HG02642 (cell line): ENCODE measurements around the gene ENPP1.
A peak's percentile ranks its signal among the peaks of the same experiment; 100 is the strongest.

Experiments
- ATAC-seq: cut with Tn5 transposase; IDR thresholded peaks from one replicate; pipeline ENCODE4 v1.9.1; 2021; ENCODE audit warnings: mild to moderate bottlenecking; ENCODE audit not compliant: unreplicated experiment, poor library complexity

The ENPP1 gene

DNA sequence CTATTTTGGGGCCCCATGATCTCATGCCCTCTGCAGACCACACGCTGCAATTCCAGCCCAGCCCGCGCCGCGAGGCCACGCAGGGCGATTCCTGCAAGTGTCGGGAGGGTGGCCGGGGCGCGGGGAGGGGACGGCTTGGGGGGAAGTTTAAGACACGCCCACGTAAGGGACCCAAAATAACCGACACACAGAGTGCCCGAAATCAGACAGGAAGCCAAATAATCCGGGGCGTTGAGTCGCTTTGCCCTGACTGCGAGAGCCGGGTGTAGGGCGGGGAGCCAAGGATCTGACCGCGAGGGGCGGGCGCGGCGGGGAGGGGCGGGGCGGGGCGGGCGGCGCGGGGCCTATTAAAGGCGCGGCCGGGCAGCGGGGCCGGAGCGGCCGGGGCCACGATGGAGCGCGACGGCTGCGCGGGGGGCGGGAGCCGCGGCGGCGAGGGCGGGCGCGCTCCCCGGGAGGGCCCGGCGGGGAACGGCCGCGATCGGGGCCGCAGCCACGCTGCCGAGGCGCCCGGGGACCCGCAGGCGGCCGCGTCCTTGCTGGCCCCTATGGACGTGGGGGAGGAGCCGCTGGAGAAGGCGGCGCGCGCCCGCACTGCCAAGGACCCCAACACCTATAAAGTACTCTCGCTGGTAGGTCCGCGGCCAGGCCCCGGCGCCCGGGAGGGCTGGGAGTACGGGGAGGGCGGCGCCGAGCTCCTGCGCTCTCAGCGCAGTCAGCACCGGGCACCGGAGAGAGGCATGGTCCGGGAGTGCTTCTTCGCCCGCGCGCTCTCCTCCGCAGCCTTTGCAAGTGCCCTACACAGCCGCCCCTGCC lies at the start of gene ENPP1:
ENPP1 (plus strand) TSS at position 377 of the 816 bp plus-strand sequence; CDS start at position 393, 16 bp downstream.
- peak; percentile 74 for ATAC-seq

DNA sequence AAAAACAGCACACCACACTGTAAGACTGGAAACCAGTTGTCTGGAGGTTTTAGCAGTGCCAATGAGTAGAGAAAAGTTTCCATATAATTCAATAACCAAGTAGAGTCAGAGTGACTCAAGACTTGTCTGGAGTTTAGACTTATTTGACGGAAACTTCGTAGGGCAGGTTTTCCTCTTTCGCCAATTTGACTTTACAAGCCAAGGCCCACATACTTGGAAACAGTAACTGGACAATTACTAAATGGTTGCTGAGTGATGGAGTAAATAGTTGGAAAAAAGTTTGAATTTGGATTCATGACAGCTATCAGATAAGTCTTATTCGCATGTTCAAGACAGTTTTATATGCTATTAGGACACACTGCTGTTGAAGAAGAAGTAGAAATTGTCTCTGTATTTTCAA lies 48.9 kb upstream of the ENPP1 start:
- no peak for ATAC-seq

GRCh38 chr6:131761060-131761761 lies 46.6 kb upstream of the ENPP1 start:
- ATAC-seq = no peak

DNA sequence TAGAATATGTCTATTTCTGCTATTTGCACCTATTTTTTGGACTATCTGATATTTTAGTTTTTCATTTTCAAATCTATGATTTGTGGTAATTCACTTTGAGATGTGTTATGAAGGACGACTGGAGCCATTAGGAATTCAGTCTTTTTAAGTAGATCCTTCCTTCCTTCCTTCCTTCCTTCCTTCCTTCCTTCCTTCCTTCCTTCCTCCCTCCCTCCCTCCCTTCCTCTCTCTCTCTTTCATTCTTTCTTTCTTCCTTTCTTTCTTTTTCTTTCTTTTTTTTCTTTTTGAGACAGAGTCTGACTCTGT lies 46.1 kb upstream of the ENPP1 start:
- ATAC-seq = no peak

- ATAC-seq = no peak
Measured at GRCh38 chr6:131762984-131763383, 44.8 kb upstream of the ENPP1 start.

DNA sequence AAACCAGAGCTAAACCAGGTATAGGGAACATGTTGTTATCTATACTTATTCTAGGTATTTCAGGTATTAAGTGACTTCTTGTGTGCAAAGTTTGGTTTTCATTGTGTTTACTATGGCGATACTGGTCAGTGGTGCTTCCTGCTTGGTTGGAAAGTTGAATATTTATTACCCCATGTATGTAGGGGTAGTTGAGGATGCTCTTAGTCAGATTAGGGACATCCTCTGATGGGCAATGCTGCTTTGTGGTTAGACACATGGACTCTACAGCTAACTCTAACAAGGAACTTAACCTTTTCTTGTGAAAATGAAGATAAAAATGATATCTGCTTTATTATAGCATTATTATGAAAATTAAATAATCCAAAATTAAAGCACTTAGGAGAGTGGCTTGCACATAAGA lies 44.1 kb upstream of the ENPP1 start:
- no peak for ATAC-seq

- ATAC-seq = no peak
Measured at GRCh38 chr6:131764350-131764749, 43.5 kb upstream of the ENPP1 start.

DNA sequence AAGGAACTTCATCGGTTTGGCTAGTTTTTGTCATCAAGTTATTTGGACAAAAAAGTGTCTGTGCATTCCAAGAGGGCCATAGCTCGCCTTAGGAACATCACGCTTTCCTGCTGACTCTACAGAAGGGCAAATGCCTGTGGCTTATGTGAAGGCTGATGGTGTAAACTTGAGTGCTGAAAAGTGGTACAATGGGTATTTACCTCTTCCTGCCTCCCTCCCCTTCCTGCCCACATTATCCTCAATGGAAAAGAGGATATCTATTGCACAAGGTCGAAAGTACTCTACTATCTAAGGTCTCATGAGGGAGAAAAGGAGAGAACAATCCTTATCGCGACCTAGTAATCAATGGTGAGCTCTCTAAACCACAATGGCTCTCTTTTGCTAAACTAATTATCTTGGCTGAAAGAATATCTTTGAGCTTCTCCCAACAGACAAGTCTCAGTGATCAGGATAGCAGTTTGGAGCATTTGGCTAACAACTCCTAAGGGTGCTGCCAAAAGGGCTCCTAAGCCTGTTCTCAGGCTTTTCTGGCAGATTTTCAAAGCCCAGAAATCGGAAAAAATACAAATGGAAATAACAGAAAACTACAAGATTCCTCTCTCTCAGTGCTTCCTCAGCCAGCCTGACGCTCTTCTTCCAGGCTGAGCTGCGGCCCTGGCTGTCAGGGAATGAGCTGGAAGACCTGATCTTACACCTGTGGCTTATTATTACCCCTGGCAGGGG lies 42.6 kb upstream of the ENPP1 start:
- ATAC-seq = no peak

GRCh38 chr6:131765804-131766135 lies 42.0 kb upstream of the ENPP1 start:
- no peak for ATAC-seq

DNA sequence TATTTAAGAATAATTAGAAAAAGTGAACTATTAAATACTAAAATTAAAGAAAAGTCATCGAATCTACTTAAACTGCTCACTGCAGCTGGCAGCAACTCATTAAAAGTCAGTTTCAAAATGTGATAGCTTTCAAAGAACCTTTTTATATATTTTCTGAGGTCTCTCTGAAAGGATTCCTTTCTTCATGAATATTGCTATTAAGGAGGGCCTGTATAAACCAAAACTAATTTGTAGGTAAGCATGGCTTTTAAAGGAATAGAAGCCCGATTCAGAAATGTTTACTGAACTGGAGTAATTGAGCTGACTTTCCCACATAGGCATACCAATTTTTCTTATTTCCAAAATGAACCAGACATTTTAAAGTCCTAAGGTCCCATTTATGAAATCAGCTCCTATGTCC lies 41.2 kb upstream of the ENPP1 start:
- no peak for ATAC-seq

DNA sequence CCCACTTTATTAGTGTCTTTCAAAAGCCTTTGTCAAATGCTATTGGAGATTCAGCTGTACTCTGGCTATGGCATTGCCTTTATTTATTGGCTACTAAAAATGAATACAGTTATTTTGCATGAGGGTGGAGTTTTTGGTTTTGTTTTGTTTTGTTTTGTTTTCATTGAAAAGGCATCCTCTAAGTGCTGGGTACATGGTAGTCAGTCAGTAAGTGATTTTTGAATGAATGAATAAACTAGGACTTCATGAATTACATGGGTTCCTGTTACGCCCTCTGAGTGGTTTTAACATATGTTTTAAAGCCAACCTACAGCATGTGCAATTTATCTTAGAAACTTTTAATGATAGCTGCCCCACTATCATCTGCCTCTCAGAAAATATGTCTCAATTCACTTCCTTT lies 38.9 kb upstream of the ENPP1 start:
- ATAC-seq = no peak

- no peak for ATAC-seq
Measured at GRCh38 chr6:131769385-131770141, 38.3 kb upstream of the ENPP1 start.

GRCh38 chr6:131770776-131771175 lies 37.0 kb upstream of the ENPP1 start:
- ATAC-seq = no peak

DNA sequence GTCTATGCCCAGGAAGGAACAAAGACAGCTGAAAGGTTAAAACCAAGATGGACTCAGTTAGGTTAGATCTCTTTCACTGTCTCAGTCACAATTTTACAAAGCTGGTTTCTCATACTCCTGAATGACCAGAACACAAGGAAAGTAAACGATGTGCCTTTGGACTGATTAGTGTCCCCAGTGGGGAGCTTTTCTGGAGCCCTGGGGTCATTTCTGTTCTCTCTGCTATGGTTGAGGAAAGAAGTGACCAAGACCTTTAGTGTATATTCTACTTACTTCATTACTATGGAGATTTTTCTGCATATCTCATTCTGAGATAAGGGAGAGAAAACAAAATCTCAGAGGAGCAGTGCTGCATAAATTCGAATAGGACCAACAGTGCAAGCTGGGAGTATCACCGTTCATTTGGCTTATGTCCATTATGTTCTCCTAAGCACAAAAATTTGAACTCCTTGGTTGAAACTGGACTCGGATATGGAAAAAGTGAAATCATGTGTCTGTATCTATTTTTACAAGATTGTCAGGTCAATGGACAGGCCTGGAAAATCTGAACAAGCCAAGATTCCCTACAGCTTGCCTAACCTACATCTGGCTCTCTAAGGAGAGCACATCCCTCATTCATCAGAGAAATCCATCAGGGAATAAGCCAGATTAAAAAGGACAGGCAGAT lies 34.4 kb upstream of the ENPP1 start:
- no peak for ATAC-seq

DNA sequence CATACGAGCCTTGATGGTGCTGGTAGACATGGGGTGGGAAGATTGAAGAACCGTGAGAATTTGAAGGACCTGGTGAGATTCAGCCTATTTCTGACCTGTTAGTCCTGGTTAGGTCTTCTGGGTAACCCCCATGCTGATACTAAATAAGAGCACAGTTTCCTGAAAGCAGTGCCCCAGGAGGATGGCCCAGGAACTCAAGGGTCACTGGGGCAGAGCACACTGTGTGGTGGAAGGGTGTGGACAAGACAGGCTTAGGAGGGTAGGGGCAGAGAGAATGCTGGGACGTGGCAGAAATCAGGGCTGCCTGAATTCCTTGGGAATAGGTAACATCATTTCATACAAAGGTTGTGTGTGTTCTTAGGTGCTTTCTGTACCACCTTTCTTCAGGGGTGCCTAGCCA lies 31.9 kb upstream of the ENPP1 start:
- ATAC-seq = no peak

DNA sequence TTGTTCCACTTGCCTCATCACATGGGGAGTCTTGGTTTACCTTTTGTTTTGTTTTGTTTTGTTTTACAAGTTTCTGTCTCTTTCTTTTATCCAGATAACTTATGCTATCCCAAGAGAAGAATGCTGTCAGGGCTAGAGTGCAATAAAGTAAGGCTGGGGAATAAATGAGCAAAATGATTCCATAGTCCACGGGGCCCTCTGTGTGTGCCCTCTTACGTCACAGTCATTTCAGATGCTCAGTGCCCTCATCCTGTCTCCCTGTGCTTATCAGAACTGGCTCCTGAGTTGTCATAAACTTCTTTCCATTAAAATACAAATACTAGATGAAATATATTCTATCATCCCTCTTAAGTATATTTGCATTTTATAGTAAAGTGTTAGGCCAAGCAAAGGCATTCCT lies 30.8 kb upstream of the ENPP1 start:
- no peak for ATAC-seq

- ATAC-seq = no peak
Measured at GRCh38 chr6:131778169-131778568, 29.7 kb upstream of the ENPP1 start.

- ATAC-seq = no peak
Measured at GRCh38 chr6:131779304-131779703, 28.5 kb upstream of the ENPP1 start.

DNA sequence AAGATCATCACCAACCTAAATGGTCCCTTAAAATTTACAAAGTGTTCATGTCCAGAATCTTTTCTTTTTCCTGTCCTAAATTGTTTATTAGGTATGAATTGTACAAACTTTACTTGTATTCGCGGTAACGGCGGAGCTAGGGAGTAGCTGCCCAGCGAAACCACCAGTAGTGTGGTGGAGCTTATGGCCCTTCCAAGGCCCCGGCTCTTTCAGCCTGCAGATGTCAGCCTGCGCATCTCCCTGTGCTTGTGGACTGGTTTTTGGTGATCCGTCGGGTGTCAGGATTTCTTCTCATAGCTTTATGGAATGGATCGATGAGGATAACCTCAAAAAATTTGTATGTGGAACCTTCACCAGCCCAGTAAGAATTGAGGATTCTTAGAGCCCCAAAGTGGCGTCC lies 27.2 kb upstream of the ENPP1 start:
- no peak for ATAC-seq

DNA sequence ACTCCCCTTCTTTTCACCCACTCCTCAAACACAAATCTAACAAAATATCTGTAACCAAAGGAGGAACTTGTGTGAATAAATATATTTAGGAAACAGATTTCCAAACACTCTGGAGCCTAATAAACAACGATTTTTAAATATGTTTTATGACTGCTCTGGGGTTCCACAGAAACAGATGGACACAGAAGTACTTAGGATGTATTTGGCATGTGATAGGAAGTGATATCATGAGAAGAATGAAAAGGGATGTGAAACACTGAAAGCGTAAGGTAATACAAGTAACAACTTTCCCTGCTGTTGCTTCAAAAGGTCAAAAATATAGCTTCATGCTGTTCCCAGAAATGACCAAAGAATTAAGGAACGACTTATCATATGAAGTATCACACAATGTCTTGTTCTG lies 26.1 kb upstream of the ENPP1 start:
- no peak for ATAC-seq
